ENCODE data around the gene USPL1. TPM values are rescaled to one million over a fixed set of nuclear protein-coding genes. Genes with fewer than 3 reads are reported as not detected.
"Not testable (repeated sequence)": the region's sequence is repeated elsewhere in the genome, so short reads cannot be mapped to it uniquely, and the experiment has no call there.

Gene USPL1
- total RNA-seq, 1 donor from 2014 or later: 7.4 TPM

- no peak for DNase-seq (ENCODE audit: low spot score)
- ATAC-seq: no peak
These were observed 1.7 kb upstream of the USPL1 start for GRCh38 chr13:30615866-30616541.

GRCh38 chr13:30616927-30617314 lies 799 bp upstream of the USPL1 start:
- peak; percentile 80 for DNase-seq (ENCODE audit: low spot score)
- peak; percentile 53 for ATAC-seq

GRCh38 chr13:30618186-30618929 lies 638 bp downstream of the USPL1 start:
- ATAC-seq (peak; percentile 5), DNase-seq (ENCODE audit: low spot score) (peak; percentile 64)

GRCh38 chr13:30618930-30619279 lies 1.2 kb downstream of the USPL1 start:
- ATAC-seq: no peak
- DNase-seq (ENCODE audit: low spot score): no peak

- DNase-seq (ENCODE audit: low spot score) (peak; percentile 69), ATAC-seq (peak; percentile 19)
These were observed 2.0 kb downstream of the USPL1 start for GRCh38 chr13:30619731-30620130.

DNA sequence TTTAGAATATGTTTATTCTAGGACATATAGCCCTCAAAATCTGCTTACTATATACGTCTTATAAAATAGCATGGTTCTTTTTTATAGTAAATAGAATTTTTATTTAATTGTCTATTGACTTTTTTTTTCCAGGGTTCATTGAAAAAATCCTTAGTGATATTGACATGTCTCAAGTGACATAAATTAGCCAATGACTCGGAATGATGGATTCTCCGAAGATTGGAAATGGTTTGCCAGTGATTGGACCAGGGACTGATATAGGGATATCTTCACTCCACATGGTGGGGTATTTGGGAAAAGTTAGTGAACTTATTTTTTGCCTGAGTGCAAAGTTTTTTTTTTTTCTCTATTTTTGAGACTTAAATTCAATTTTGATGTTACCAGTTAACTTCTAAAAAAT lies 3.2 kb downstream of the USPL1 start:
- ATAC-seq: no peak

GRCh38 chr13:30622551-30622950 lies 4.8 kb downstream of the USPL1 start:
- ATAC-seq (no peak), DNase-seq (ENCODE audit: low spot score) (no peak)

More for the DNA sequence above, 3.2 kb downstream of the USPL1 start:
- no peak for DNase-seq (ENCODE audit: low spot score)

DNA sequence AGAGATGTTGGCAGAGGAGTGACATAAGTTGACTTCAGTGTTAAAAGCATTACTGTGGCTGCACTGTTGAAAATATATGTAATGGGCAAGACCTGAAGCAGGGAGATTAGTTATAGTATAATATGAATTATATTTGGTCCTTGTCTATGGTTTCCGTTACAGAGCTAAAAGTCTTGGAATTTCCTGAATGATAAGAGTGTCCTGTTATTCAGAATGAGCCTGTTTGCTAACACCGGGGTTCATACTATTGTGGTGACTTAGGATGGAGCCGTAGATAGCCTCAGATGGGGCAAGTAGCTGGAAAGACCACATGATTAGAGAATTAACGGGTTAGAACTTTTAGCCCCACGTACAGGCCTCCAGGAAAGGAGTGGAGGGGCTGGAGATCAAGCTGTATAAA lies 5.7 kb downstream of the USPL1 start:
- no peak for DNase-seq (ENCODE audit: low spot score)
- ATAC-seq: no peak

DNA sequence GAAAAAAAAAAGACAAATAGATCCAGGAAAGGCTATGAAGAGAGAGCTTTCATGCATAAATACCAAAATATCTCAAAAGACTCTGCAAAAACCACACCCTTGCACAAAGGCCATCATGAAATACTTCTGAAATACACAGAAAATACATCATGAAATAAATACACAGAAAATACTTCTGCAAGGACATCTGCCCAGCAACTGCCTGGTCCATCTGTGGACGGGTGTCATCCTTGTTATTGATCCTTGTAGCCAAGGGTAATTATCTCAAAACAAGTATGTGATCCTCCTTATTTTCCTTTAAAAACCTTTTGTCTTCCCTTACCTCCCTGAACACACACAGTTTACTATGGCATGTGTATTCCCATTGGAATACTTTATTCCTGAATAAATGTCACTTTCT lies 6.9 kb downstream of the USPL1 start:
- no peak for ATAC-seq

GRCh38 chr13:30629527-30629926 lies 11.8 kb downstream of the USPL1 start:
- ATAC-seq (no peak), DNase-seq (ENCODE audit: low spot score) (no peak)

More for the DNA sequence above, 6.9 kb downstream of the USPL1 start:
- no peak for DNase-seq (ENCODE audit: low spot score)

GRCh38 chr13:30633861-30634260 lies 16.1 kb downstream of the USPL1 start:
- ATAC-seq: no peak
- DNase-seq (ENCODE audit: low spot score): no peak

DNA sequence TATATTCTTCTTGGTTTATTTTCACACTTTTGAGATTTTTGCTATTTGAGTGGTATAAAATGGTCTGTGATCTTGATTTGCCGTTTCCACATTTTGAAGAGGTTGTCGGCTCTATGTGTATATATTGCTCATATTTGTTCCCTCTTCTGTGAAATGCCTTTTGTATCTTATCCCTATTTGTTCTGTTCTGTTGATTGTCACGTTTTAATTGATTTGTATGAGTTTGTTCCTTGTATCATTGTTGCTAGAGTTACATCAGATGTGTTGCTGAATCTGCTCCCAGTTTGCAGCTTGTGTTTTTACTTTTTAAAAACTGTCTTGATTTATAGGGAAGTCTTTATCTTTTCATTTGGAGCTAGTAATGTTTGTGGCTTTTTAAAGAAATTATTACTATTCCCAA lies 17.1 kb downstream of the USPL1 start:
- no peak for ATAC-seq
- DNase-seq (ENCODE audit: low spot score): no peak

GRCh38 chr13:30638301-30638700 lies 20.6 kb downstream of the USPL1 start:
- ATAC-seq: peak; percentile 88
- DNase-seq (ENCODE audit: low spot score): no peak

DNA sequence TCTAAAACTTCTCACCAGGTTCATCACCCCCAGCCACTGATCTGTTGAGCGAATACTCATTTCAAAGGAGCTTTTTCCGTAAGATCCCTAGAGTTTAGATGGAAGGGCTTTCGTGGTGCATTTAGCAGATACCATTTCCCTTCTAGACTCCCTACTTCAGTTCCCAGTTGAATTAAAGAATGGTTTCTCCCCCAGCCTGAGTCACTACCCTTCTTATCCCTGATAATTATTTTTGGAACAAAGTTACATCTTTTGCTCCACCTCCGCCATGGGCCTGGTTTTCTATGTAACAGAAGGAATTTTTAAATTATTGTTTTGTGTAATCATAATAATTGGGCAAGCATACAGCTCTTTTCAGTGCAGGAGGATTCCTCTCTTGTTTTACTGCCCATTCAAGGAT lies 22.0 kb downstream of the USPL1 start:
- DNase-seq (ENCODE audit: low spot score): no peak
- ATAC-seq: no peak

- DNase-seq (ENCODE audit: low spot score): not testable (repeated sequence)
- ATAC-seq: peak; percentile 43
These were observed 23.5 kb downstream of the USPL1 start for GRCh38 chr13:30641173-30641572.

DNA sequence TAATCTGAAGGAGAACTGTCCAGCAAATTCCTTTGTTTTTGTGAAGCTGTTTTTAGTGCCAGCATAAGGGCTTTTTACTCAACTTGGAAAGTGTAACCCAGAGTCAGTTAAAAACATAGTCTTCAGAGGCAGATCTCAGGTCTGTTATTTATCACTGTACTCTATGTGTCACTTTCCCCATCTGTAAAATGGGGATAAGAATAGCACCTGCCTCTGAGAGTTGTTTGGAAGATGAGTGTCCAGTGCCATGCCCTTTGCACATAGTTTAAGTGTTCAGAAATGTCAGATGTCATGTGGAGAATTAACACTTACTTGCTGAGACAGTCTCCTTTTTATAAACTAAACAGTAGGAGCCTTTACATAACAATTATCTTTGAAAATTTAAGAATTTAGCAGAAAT lies 27.9 kb downstream of the USPL1 start:
- DNase-seq (ENCODE audit: low spot score) (no peak), ATAC-seq (no peak)

- DNase-seq (ENCODE audit: low spot score): no peak
- peak; percentile 60 for ATAC-seq
These were observed 29.7 kb downstream of the USPL1 start for GRCh38 chr13:30647420-30647819.

DNA sequence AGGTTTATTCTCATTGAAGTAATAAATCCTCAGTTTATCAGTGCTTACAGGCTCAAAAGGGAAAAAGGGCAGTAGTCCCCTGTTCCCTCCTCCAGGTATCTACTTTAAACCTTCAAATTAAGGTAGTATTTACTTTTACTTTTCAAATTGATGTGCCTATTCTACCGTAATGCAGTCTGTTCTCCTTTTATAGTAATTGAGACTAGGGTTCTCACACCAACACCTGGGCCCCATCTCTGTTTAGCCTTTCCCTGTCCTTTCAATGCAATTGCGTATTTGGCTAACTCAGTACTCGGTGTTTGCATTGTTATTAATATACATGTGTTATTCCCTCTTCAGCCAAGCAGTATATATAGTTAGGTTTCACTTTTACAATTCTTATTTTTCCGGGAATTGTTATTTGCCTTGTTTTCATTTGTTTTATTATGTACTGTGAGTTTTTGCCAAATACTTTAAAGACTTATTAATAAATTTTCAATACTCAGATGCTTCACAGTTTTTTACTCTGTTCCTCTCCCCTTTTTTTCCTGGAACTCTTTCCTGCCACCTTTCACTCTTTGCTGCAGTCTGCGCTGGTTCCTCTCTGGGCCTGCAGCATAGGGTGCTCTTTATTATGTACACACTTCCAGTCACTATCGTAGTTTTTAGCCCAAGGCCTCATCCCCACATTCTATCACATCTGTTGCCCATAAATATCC lies 30.3 kb downstream of the USPL1 start:
- ATAC-seq (peak; percentile 76), DNase-seq (ENCODE audit: low spot score) (no peak)

DNA sequence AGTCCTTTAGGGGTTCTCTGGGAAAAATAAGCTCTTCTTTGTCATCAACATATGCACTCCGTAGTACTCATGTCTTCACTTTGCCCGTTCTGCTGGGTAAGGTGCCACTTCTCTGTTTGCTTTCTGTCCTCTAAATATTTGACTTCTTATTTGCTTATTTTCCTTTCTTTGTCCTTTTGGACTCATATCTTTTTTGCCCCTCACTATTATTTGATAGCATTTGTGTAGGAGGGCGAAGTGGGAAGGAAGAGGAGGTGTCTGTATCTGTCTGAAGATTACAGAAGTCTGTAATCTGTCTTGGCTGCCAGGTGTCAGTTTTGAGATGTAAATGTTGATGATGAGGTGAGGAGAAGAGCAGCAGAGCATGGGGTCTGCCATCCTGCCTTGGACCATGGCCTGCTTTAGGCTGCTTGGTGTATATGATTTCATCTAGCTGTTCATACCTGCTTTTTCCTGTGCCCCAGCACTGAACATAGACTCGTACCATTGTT lies 30.8 kb downstream of the USPL1 start:
- no peak for DNase-seq (ENCODE audit: low spot score)
- ATAC-seq: peak; percentile 78

DNA sequence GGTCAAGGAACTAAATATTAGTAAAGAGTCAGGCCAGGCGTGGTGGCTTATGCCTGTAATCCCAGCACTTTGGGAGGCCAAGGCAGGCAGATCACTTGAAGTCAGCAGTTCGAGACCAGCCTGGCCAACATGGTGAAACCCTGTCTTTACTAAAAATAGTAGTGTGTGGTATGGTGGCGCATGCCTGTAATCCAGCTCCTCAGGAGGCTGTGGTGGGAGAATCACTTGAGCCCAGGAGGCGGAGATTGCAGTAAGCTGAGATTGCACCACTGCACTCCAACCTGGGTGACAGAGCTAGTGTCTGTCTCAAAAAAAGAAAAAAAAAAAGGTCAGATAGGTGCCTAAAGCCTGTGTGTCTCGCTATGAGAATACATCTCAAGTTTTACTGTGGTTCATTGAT lies 33.9 kb downstream of the USPL1 start:
- ATAC-seq; DNase-seq (ENCODE audit: low spot score): not testable (repeated sequence)

- DNase-seq (ENCODE audit: low spot score) (no peak), ATAC-seq (no peak)
These were observed 35.1 kb downstream of the USPL1 start for GRCh38 chr13:30652746-30653386.

Measured in left lobe of liver (tissue), 2 donors.